Psoas muscle (tissue), 8 donors: ENCODE data around the gene FMC1. TPM values are rescaled to one million over a fixed set of nuclear protein-coding genes. Genes with fewer than 3 reads are reported as not detected.

Experiments used
- ATAC-seq, 4 donors: fragments of 200-7000 bp; cut with Tn5 transposase; one replicate each; pipeline ENCODE4 v1.9.1; 2020; ENCODE audit warnings: moderate library complexity in 3 of 4, mild to moderate bottlenecking in 2 of 4
- DNase-seq, 2 donors: peaks; one replicate each; pipeline ENCODE4 v3.0.0-alpha.2; 2020
- H3K27ac ChIP-seq: fragments of 200-600 bp; one replicate; pipeline ENCODE4 v1.8.0; 2022
- H3K27me3 ChIP-seq, 3 donors: fragments of 200-600 bp in 1 of 3; one replicate each; pipeline versions ENCODE4 v1.6.1 to v1.8.0; 2013 to 2022; ENCODE audit warnings: low read length in 2 of 3, mild to moderate bottlenecking in 2 of 3, moderate library complexity in 1 of 3; ENCODE audit not compliant: insufficient read depth in 3 of 3
- H3K36me3 ChIP-seq, 2 donors: fragments of 200-600 bp in 1 of 2; one replicate each; pipeline versions ENCODE4 v1.6.1 to v1.8.0; 2013 to 2022; ENCODE audit warnings: low read depth in 1 of 2, mild to moderate bottlenecking in 1 of 2, moderate library complexity in 1 of 2; ENCODE audit not compliant: insufficient read depth in 1 of 2
- H3K4me1 ChIP-seq: fragments of 200-600 bp; one replicate; pipeline ENCODE4 v1.8.0; 2022
- H3K4me3 ChIP-seq: fragments of 200-600 bp; one replicate; pipeline ENCODE4 v1.8.0; 2022; ENCODE audit warnings: mild to moderate bottlenecking
- H3K9me3 ChIP-seq: fragments of 200-600 bp; one replicate; pipeline ENCODE4 v1.8.0; 2022
- WGBS, 3 donors: extraction: QIAGEN DNeasy Blood & Tissue Kit; methylation state at CpG; one replicate each; pipeline versions ENCODE4 v1.1.6 to v1.1.7; 2013; 5-methylcytosine and 5-hydroxymethylcytosine counted together
- intact Hi-C, 2 donors: fragments of 100-400 bp; cut with DNase I; formaldehyde crosslinking; loops; one replicate each; pipeline versions ENCODE4 v1.11.0 to v1.14.2; 2022
- polyA plus RNA-seq, 3 donors: library from polyadenylated mRNA; stranded (reverse); fragments of 200-250 nt; gene quantifications; one replicate each; pipeline ENCODE4 v1.2.3, GENCODE V29; 2013
- total RNA-seq, 4 donors: library from RNA; stranded (reverse); fragmentation: NEBNext Ultra II Directional in 2 of 4; extraction: Animal tissue kit (Norgen Biotek cat#: 25700) in 2 of 4; gene quantifications; one replicate each; pipeline versions ENCODE4 v1.2.1 to v1.2.4, GENCODE V29; 2021 to 2023
- TF ChIP-seq, protein P1 (sequence below): fragments of 200-600 bp; IDR thresholded peaks from one replicate; pipeline ENCODE4 v1.8.0; 2022; ENCODE audit warnings: antibody characterized with exemption
- donor health status: healthy with polysubstance abuse.
- donor health status: DM: no; HTN: no; CAD: no; lungs with moderate emphysema.
- donor health status: Bipolar disorder and iron deficiency.
- donor health status: healthy.
- donor health status: DM: yes; HTN: yes; CAD: no.
- donor health status: DM: no; HTN: no; CAD: no.
- donor health status: DM: no; HTN: no; CAD: no.
- donor health status: DM: yes; HTN: yes; CAD: no.

Gene FMC1
- total and polyA plus RNA-seq, 7 donors = 21.3 to 50.4 (median 32.1) TPM

DNA sequence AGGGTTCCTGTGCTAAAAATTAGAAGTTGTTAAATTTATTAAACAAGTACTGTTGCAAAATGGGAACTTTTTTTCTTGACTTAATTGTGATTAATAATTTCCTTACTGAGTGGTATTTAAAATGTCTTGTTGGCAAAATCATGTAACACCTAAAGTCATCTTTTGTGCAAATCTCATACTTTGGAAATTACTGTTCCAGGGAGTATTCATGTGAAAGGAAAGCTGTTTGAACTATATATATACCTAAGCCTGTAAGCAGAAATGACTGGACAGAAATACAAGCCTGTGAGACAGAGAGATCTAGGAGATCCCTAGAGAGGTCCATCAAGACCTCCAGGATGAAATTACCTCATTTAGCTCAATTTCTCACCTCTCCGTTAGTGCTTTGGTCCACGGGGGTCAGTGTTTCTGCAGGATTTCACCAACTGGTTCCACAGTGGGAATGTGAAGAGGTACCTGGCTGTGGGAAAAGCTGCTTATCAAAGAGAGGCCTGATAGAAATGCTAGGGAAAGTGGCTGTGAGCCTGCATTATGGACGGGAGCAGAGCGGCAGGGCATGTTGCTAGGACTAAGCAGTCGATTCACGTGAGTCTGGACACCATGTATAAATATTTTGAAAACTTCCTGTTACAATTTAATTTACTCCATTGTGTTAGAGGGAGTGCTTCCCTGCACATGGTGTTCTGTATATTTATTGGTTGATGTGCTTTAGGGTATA lies 26.5 kb downstream of the FMC1 start:
- no peak for DNase-seq
- Histone ChIP-seq H3K27ac (peak overlapping the region; percentile 0), H3K9me3 (no peaks in the 10 kb centered on the region), H3K4me1 (peaks cover 71% of the 10 kb centered on the region), H3K4me3 (no peak overlapping the region), H3K36me3 (peaks cover 4 to 28% of the 10 kb centered on the region in 2 donors), H3K27me3 (no peaks in the 10 kb centered on the region)
- WGBS, 3 donors = 68 to 77% (median 73%) methylated on average over 6 of the region's 6 CpGs
- ATAC-seq = peak in 3 of 4 donors; percentile 31 to 43 (median 34)
- TF ChIP-seq, protein P1, sequence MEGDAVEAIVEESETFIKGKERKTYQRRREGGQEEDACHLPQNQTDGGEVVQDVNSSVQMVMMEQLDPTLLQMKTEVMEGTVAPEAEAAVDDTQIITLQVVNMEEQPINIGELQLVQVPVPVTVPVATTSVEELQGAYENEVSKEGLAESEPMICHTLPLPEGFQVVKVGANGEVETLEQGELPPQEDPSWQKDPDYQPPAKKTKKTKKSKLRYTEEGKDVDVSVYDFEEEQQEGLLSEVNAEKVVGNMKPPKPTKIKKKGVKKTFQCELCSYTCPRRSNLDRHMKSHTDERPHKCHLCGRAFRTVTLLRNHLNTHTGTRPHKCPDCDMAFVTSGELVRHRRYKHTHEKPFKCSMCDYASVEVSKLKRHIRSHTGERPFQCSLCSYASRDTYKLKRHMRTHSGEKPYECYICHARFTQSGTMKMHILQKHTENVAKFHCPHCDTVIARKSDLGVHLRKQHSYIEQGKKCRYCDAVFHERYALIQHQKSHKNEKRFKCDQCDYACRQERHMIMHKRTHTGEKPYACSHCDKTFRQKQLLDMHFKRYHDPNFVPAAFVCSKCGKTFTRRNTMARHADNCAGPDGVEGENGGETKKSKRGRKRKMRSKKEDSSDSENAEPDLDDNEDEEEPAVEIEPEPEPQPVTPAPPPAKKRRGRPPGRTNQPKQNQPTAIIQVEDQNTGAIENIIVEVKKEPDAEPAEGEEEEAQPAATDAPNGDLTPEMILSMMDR = no peak
- intact Hi-C loops = no loop called here

DNA sequence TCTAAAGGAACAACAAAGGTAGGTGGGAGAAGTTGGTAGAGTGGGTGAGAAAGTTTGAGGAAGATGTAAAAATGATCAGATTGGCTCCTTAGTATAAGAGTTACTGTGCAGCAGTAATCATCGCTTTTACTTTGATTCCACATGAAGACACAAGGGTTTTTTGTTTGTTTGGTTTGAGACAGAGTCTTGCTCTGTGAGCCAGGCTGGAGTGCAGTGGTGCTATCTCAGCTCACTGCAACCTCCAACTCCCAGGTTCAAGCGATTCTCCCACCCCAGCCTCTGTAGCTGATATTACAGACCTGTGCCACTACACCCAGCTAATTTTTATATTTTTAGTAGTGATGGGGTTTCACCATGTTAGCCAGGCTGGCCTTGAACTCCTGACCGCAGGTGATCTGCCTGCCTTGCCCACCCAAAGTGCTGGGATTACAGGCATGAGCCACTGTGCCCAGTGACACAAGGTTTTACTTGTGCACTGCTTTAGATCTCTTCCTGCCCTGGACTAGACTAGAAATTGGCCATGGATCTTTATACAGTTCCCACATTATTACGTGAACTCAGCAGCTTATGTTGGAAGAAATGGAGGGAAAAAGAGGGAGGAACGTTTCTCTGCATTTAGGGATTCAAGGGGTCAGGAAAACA lies 29.3 kb downstream of the FMC1 start:
- H3K36me3 ChIP-seq = peaks cover 2 to 23% of the 10 kb centered on the region in 2 donors
- no peak overlapping the region for H3K4me3 ChIP-seq
- intact Hi-C loops = loop anchor here in 1 of 2 donors (5.0 kb wide), 1 partner anchor 52 kb away; no protein-coding TSS in a partner anchor
- no peaks in the 10 kb centered on the region for H3K9me3 ChIP-seq
- no peak overlapping the region for H3K27ac ChIP-seq
- ATAC-seq = no peak
- H3K4me1 ChIP-seq = peaks cover 86% of the 10 kb centered on the region
- 72 to 85% (median 74%) methylated on average over 5 of the region's 5 CpGs for WGBS, 3 donors
- no peak for DNase-seq
- H3K27me3 ChIP-seq = no peaks in the 10 kb centered on the region
- TF ChIP-seq, protein P1 = no peak

DNA sequence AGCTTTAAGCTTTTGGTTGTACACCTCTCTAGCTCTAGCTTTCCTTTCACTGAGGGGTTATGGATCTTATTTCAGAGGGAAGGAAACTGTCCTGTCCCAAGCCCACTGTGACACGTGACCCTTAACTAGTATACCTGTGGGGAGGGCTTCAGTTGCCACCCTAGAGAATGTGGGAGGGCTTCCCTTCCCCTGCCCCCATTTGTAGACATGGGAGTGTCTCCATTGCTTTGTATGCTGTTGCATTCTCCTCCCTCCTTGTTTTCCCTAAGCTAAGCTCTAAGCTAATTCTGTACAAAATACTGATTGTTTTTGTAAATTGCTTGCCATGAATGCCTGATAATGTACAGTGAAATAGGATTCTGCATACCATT lies 29.8 kb downstream of the FMC1 start:
- ATAC-seq (no peak), DNase-seq (no peak)
- no peaks in the 10 kb centered on the region for H3K9me3 ChIP-seq
- intact Hi-C loops = loop anchor here in 1 of 2 donors (5.0 kb wide), 1 partner anchor 51 kb away; no protein-coding TSS in a partner anchor
- peaks cover 0 to 23% of the 10 kb centered on the region in 2 donors for H3K36me3 ChIP-seq
- 80 to 83% (median 82%) methylated on average over 1 of the region's 1 CpG for WGBS, 3 donors
- H3K27ac ChIP-seq = no peak overlapping the region
- TF ChIP-seq, protein P1 = no peak
- peaks cover 85% of the 10 kb centered on the region for H3K4me1 ChIP-seq
- H3K4me3 ChIP-seq = no peak overlapping the region
- H3K27me3 ChIP-seq = no peaks in the 10 kb centered on the region

DNA sequence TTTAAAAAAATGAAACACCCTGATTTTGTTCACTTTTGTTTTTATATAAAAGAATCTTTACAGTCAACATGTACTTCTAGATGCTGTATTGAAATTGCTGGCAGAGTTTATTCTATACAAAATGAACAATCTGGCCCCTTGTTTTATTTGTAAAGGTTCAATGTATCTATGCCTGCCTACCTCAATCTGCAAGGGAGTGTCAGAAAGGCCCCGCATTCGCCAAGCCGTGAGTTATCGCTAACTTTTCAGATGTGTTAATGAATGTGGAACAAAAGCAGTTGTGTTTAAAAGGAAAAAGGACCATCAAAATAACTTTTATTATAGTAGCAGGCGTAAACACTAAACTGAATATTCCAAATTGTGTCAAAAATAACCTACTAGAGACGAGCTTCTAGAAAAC lies 33.1 kb downstream of the FMC1 start:
- intact Hi-C loops = loop anchor here in 1 of 2 donors (5.0 kb wide), 1 partner anchor 48 kb away; no protein-coding TSS in a partner anchor
- Histone ChIP-seq H3K27ac (no peak overlapping the region), H3K36me3 (peaks cover 0 to 50% of the 10 kb centered on the region in 2 donors), H3K4me1 (peaks cover 64% of the 10 kb centered on the region), H3K9me3 (no peaks in the 10 kb centered on the region), H3K4me3 (no peak overlapping the region), H3K27me3 (no peaks in the 10 kb centered on the region)
- DNase-seq (no peak), ATAC-seq (no peak)
- WGBS, 3 donors = 79 to 87% (median 82%) methylated on average over 6 of the region's 6 CpGs
- TF ChIP-seq, protein P1 = no peak
